PC-3 (cell line): ENCODE results near the gene AP3S2. TPM values are rescaled to one million over a fixed set of nuclear protein-coding genes. Genes with fewer than 3 reads are reported as not detected.
A peak's percentile ranks its signal among the peaks of the same experiment; 100 is the strongest.

Experiments
- ATAC-seq: fragments of 200-7000 bp; cut with Tn5 transposase; 2 replicates; pipeline ENCODE4 v1.9.1; 2020; ENCODE audit warnings: mild to moderate bottlenecking, moderate library complexity
- BruUV-seq: library from RNA; stranded (reverse); fragments of 400-500 nt; replicated peaks from 2 replicates; lab custom pipeline; 2021; lab: Mats Ljungman, UMichigan
- CTCF ChIA-PET: fragments of 300-600 bp; sonication (Branson Sonifier 250); formaldehyde crosslinking; loops from one replicate; lab custom pipeline; 2022; ENCODE audit warnings: antibody characterized with exemption; lab: Charles Lee
- POLR2A ChIA-PET: fragments of 300-600 bp; sonication (Branson Sonifier 250); formaldehyde crosslinking; loops from one replicate; lab custom pipeline; 2022; ENCODE audit warnings: antibody characterized with exemption; ENCODE audit not compliant: unreplicated experiment; lab: Charles Lee
- DNase-seq: peaks from one replicate; pipeline ENCODE4 v3.0.0-alpha.2; 2015
- H2AFZ ChIP-seq: fragments of 300-600 bp; sonication (generic); 2 replicates; pipeline ENCODE4 v1.6.0; 2016; ENCODE audit warnings: antibody characterized with exemption, low read length
- H3F3A ChIP-seq: fragments of 300-600 bp; sonication (generic); one replicate; pipeline ENCODE4 v1.6.0; 2017; ENCODE audit warnings: antibody characterized with exemption, low read length, control low read depth, mild to moderate bottlenecking; ENCODE audit not compliant: unreplicated experiment
- H3K27ac ChIP-seq: fragments of 300-600 bp; sonication (generic); 2 replicates; pipeline ENCODE4 v1.5.1; 2016; ENCODE audit warnings: mild to moderate bottlenecking, low read length
- H3K27me3 ChIP-seq: fragments of 300-600 bp; sonication (generic); 2 replicates; pipeline ENCODE4 v1.6.1; 2016; ENCODE audit warnings: low read length, mixed read lengths
- H3K36me3 ChIP-seq: fragments of 300-600 bp; sonication (generic); 2 replicates; pipeline ENCODE4 v1.6.1; 2016; ENCODE audit warnings: low read depth, mixed run types, low read length, mixed read lengths
- H3K4me1 ChIP-seq: fragments of 300-600 bp; sonication (generic); 2 replicates; pipeline ENCODE4 v1.5.1; 2016; ENCODE audit warnings: low read length; ENCODE audit not compliant: insufficient read depth
- H3K4me2 ChIP-seq: fragments of 300-600 bp; sonication (generic); 2 replicates; pipeline ENCODE4 v1.6.0; 2016; ENCODE audit warnings: low read length
- H3K4me3 ChIP-seq: fragments of 300-600 bp; sonication (generic); 2 replicates; pipeline ENCODE4 v1.5.1; 2016; ENCODE audit warnings: mild to moderate bottlenecking, low read length, mixed read lengths
- H3K79me2 ChIP-seq: fragments of 300-600 bp; sonication (generic); 2 replicates; pipeline ENCODE4 v1.6.1; 2017; ENCODE audit warnings: low read length, mixed read lengths
- H3K9ac ChIP-seq: fragments of 300-600 bp; sonication (generic); 2 replicates; pipeline ENCODE4 v1.6.0; 2016; ENCODE audit warnings: mild to moderate bottlenecking, low read length
- H3K9me2 ChIP-seq: fragments of 300-600 bp; sonication (generic); replicated peaks from 2 replicates; pipeline ENCODE4 v1.6.1; 2016; ENCODE audit warnings: mixed run types, low read length, mixed read lengths
- H3K9me3 ChIP-seq: fragments of 300-600 bp; sonication (generic); 2 replicates; pipeline ENCODE4 v1.6.1; 2016; ENCODE audit warnings: low read length, mixed read lengths
- H4K20me1 ChIP-seq: fragments of 300-600 bp; sonication (generic); 2 replicates; pipeline ENCODE4 v1.6.1; 2016; ENCODE audit warnings: low read length, mixed read lengths
- CTCF ChIP-seq: fragments of 300-600 bp; sonication (generic); conservative IDR thresholded peaks from 2 replicates; pipeline ENCODE4 v1.5.1; 2017; ENCODE audit warnings: antibody characterized with exemption, low read depth, mild to moderate bottlenecking, low read length
- EZH2 ChIP-seq: fragments of 300-600 bp; sonication (generic); IDR thresholded peaks from one replicate; pipeline ENCODE4 v1.6.1; 2017; ENCODE audit warnings: antibody characterized with exemption, mild to moderate bottlenecking, low read length; ENCODE audit not compliant: unreplicated experiment
- EZH2phosphoT487 ChIP-seq: fragments of 300-600 bp; sonication (generic); IDR thresholded peaks from 2 replicates; pipeline ENCODE4 v1.6.1; 2018; ENCODE audit warnings: mild to moderate bottlenecking, antibody characterized with exemption, low read length, borderline replicate concordance
- intact Hi-C: fragments of 100-400 bp; cut with micrococcal nuclease; formaldehyde crosslinking; loops from 2 replicates; pipeline ENCODE4 v1.9.0; 2023
- total RNA-seq: library from RNA; depleted of rRNA; stranded (reverse); fragments of >200 nt; gene quantifications from 2 replicates; pipeline ENCODE4 v1.2.3, GENCODE V29; 2014

Gene AP3S2
- total RNA-seq, 1 experiment from 2014 or later = 18.8 TPM

GRCh38 chr15:89839167-89839810 is 54.5 kb downstream of the AP3S2 start:
- Histone ChIP-seq H3K27ac (no peak overlapping the region), H3K9me2 (no peaks in the 10 kb centered on the region), H3K4me3 (no peak overlapping the region), H3K4me1 (peaks cover 35% of the 10 kb centered on the region), H3K36me3 (peaks cover 29% of the 10 kb centered on the region), H2AFZ (no peak overlapping the region), H3K79me2 (peaks cover 11% of the 10 kb centered on the region; the same call in 1 of the 2 replicates), H3K4me2 (no peak overlapping the region), H3K27me3 (no peaks in the 10 kb centered on the region), H3F3A (no peaks in the 10 kb centered on the region), H4K20me1 (no peaks in the 10 kb centered on the region), H3K9me3 (no peaks in the 10 kb centered on the region), H3K9ac (no peak overlapping the region)
- CTCF ChIA-PET = no interaction called here
- TF ChIP-seq EZH2 = no peak
- TF ChIP-seq EZH2phosphoT487 = no peak
- no peak for TF ChIP-seq CTCF
- ATAC-seq (no peak), DNase-seq (no peak)
- POLR2A ChIA-PET = no interaction called here
- no TSS peak for BruUV-seq
- intact Hi-C loops = no loop called here

GRCh38 chr15:89837830-89838178 is 56.0 kb downstream of the AP3S2 start:
- H3K36me3 ChIP-seq = peaks cover 44% of the 10 kb centered on the region
- peak; percentile 18; the same call in 1 of the 2 replicates for ATAC-seq
- H3K4me2 ChIP-seq = peak overlapping the region; percentile 48
- no peak overlapping the region for H2AFZ ChIP-seq
- H3K27me3 ChIP-seq = no peaks in the 10 kb centered on the region
- H3K4me3 ChIP-seq = no peak overlapping the region
- no peak for DNase-seq
- no TSS peak for BruUV-seq
- CTCF ChIA-PET = interaction anchor here (1.0 kb wide), 1 partner anchor 77 kb away, joined by 5 read pairs; no protein-coding TSS in a partner anchor
- H3K9ac ChIP-seq = peak overlapping the region; percentile 41
- H3F3A ChIP-seq = no peaks in the 10 kb centered on the region
- H3K9me3 ChIP-seq = no peaks in the 10 kb centered on the region
- intact Hi-C loops = no loop called here
- peak overlapping the region; percentile 87 for H3K27ac ChIP-seq
- no peaks in the 10 kb centered on the region for H4K20me1 ChIP-seq
- peaks cover 27% of the 10 kb centered on the region for H3K4me1 ChIP-seq
- no peak for TF ChIP-seq CTCF
- no peak for TF ChIP-seq EZH2phosphoT487
- TF ChIP-seq EZH2 = no peak
- H3K9me2 ChIP-seq = no peaks in the 10 kb centered on the region
- peaks cover 7% of the 10 kb centered on the region; the same call in 1 of the 2 replicates for H3K79me2 ChIP-seq
- POLR2A ChIA-PET = no interaction called here
